Mesothelial cell of epicardium (in vitro differentiated cells): ENCODE results near the gene FAM241A. TPM values are rescaled to one million over a fixed set of nuclear protein-coding genes. Genes with fewer than 3 reads are reported as not detected.

Source experiments
- DNase-seq, 2 experiments: peaks; one replicate each; pipeline ENCODE4 v3.0.0; 2021; ENCODE audit warnings: low spot score in 2 of 2; ENCODE audit not compliant: unreplicated experiment in 2 of 2
- H3K27ac Mint-ChIP-seq: 2 replicates; pipeline ENCODE4 v1.8.0; 2021; ENCODE audit warnings: mixed read lengths
- H3K27me3 Mint-ChIP-seq: 2 replicates; pipeline ENCODE4 v1.8.0; 2021; ENCODE audit warnings: low read depth, mixed read lengths
- H3K36me3 Mint-ChIP-seq: 2 replicates; pipeline ENCODE4 v1.8.0; 2021; ENCODE audit warnings: mixed read lengths
- H3K4me1 Mint-ChIP-seq: 2 replicates; pipeline ENCODE4 v1.8.0; 2021; ENCODE audit warnings: mixed read lengths
- H3K4me3 Mint-ChIP-seq: 2 replicates; pipeline ENCODE4 v1.8.0; 2021; ENCODE audit warnings: mild to moderate bottlenecking, moderate library complexity, mixed read lengths
- H3K9me3 Mint-ChIP-seq: 2 replicates; pipeline ENCODE4 v1.8.0; 2021; ENCODE audit warnings: mixed read lengths
- CTCF ChIP-seq: fragments of 200-600 bp; sonication (generic); IDR thresholded peaks from one replicate; pipeline ENCODE4 v1.5.0; 2021; ENCODE audit warnings: antibody characterized with exemption; ENCODE audit not compliant: unreplicated experiment
- total RNA-seq: library from RNA; stranded (reverse); gene quantifications from 3 replicates; pipeline ENCODE4 v1.2.1, GENCODE V29; 2021

The FAM241A gene
- total RNA-seq, 1 donor from 2014 or later, result 0.20 TPM

DNA sequence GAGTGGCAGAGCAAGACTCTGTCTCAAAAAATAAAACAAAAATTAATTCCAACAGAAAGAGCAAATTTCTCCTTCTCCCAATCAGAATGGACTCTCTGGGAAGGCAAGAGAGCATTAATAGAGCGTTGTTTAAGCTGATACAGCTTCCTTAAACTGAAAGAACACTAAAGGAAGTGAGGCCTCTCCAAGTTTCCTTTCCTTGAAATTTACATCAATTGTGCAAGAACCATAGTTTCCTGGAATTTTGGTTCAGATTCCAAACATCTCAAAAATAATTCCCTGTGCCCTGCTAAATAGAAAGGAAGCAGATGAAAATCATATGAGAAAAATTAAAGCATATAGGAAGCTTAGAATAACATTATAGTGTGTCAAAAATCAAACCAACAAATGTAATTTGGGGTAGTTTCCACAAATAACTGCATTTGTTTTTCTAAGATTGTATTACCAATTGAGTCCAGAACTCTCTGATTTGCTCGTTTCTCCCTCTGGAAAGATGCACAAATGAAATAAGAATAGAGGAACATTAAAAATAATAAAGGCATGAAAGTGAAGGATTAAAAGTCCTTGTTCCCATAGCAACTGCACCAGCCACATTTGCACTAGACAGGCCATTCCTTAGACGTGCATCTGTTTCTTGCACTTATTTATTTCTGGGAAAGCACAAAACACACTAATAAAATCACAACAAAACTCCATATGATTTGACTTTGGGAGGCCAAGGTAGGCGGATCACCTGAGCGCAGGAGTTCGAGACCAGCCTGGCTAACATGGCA lies 3.7 kb upstream of the FAM241A start:
- no peak overlapping the region for H3K27ac Mint-ChIP-seq
- H3K27me3 Mint-ChIP-seq, result peaks cover 8% of the 10 kb centered on the region
- no peak for TF ChIP-seq CTCF
- no peaks in the 10 kb centered on the region for H3K36me3 Mint-ChIP-seq
- H3K9me3 Mint-ChIP-seq, result no peaks in the 10 kb centered on the region
- no peak overlapping the region for H3K4me3 Mint-ChIP-seq
- H3K4me1 Mint-ChIP-seq, result peaks cover 8% of the 10 kb centered on the region
- DNase-seq, result no peak

- DNase-seq, result no peak
- Mint-ChIP-seq H3K27ac (no peak overlapping the region), H3K9me3 (no peaks in the 10 kb centered on the region), H3K27me3 (peaks cover 14% of the 10 kb centered on the region), H3K36me3 (no peaks in the 10 kb centered on the region), H3K4me1 (peaks cover 10% of the 10 kb centered on the region), H3K4me3 (no peak overlapping the region)
- no peak for TF ChIP-seq CTCF
These were observed 3.1 kb upstream of the FAM241A start for GRCh38 chr4:112142182-112142581.

- H3K9me3 Mint-ChIP-seq, result no peaks in the 10 kb centered on the region
- H3K36me3 Mint-ChIP-seq, result no peaks in the 10 kb centered on the region
- H3K27ac Mint-ChIP-seq, result no peak overlapping the region
- peaks cover 10% of the 10 kb centered on the region for H3K4me1 Mint-ChIP-seq
- H3K4me3 Mint-ChIP-seq, result no peak overlapping the region
- TF ChIP-seq CTCF, result no peak
- H3K27me3 Mint-ChIP-seq, result peaks cover 28% of the 10 kb centered on the region
- DNase-seq, result no peak
These were observed 1.5 kb upstream of the FAM241A start for GRCh38 chr4:112143781-112144180.

GRCh38 chr4:112144546-112145325 lies 518 bp upstream of the FAM241A start:
- Mint-ChIP-seq H3K4me3 (peak overlapping the region; percentile 61), H3K4me1 (peaks cover 10% of the 10 kb centered on the region), H3K27ac (peak overlapping the region; percentile 18), H3K27me3 (peaks cover 29% of the 10 kb centered on the region), H3K36me3 (no peaks in the 10 kb centered on the region), H3K9me3 (no peaks in the 10 kb centered on the region)
- no peak for TF ChIP-seq CTCF
- no peak for DNase-seq

DNA sequence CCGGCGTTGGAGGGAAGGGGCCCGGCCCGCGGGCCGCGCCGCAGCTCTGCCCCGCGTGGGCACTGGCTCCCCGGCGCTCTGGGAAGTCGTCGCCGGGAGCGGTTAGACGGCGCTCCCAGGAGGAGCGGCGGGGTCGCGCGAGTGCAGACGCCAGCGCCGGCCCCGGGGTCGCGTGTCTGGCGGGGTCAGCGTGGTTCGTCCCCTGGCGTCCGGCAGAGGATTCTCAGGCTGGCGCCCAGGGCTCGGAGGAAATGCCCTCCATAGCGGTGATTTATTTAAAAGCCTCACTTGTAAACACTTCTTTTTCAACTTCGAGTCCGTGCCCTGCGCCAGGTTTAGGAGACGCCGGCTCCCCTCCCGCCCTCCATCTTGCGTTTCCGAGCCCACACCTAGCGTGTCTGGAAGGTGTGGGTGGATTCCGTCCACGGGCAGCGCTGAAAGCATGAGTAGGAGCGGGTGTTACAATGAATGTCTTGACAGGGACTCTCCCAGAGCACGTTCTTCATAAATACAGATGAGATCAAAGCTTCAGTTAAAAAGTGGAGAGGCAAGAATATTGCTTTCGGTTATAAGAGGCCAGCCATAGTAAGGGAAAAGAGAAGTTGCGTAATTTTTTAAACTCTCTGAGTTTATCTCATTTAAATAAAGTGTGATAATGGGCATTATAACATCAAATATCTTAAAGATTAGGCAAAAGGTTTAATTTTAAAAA lies 692 bp downstream of the FAM241A start:
- DNase-seq, result peak in 1 of 2 experiments; percentile 56
- no peak for TF ChIP-seq CTCF
- peak overlapping the region; percentile 9 for H3K27ac Mint-ChIP-seq
- H3K27me3 Mint-ChIP-seq, result peaks cover 29% of the 10 kb centered on the region
- H3K9me3 Mint-ChIP-seq, result no peaks in the 10 kb centered on the region
- peak overlapping the region; percentile 84 for H3K4me3 Mint-ChIP-seq
- peaks cover 8% of the 10 kb centered on the region for H3K4me1 Mint-ChIP-seq
- H3K36me3 Mint-ChIP-seq, result no peaks in the 10 kb centered on the region
